WTC11 (cell line): ENCODE results near the gene CLDN22. TPM values are rescaled to one million over a fixed set of nuclear protein-coding genes. Genes with fewer than 3 reads are reported as not detected.

Experiments
- ATAC-seq: fragments of 200-7000 bp; cut with Tn5 transposase; 2 replicates; pipeline ENCODE4 v1.10.0; 2021; ENCODE audit warnings: mild to moderate bottlenecking, moderate library complexity
- CTCF ChIA-PET: fragments of 300-600 bp; sonication (Branson Sonifier 250); formaldehyde crosslinking; loops from one replicate; lab custom pipeline; 2021; ENCODE audit warnings: antibody characterized with exemption; lab: Charles Lee
- POLR2A ChIA-PET: fragments of 350-600 bp; sonication (Branson Sonifier 250); formaldehyde crosslinking; loops from one replicate; lab custom pipeline; 2021; ENCODE audit warnings: antibody characterized with exemption; lab: Charles Lee
- DNase-seq: peaks from one replicate; pipeline ENCODE4 v3.0.0; 2021; ENCODE audit warnings: low spot score
- H3K27ac Mint-ChIP-seq: 2 replicates; pipeline ENCODE4 v1.8.0; 2021; ENCODE audit warnings: mixed read lengths
- H3K27me3 Mint-ChIP-seq: 2 replicates; pipeline ENCODE4 v1.8.0; 2021; ENCODE audit warnings: low read depth, mild to moderate bottlenecking, moderate library complexity, mixed read lengths
- H3K36me3 Mint-ChIP-seq: 2 replicates; pipeline ENCODE4 v1.8.0; 2021; ENCODE audit warnings: mixed read lengths
- H3K4me1 Mint-ChIP-seq: 2 replicates; pipeline ENCODE4 v1.8.0; 2022; ENCODE audit warnings: mixed read lengths
- H3K4me3 Mint-ChIP-seq: 2 replicates; pipeline ENCODE4 v1.8.0; 2021; ENCODE audit warnings: mild to moderate bottlenecking, moderate library complexity, mixed read lengths
- H3K9me3 Mint-ChIP-seq: 2 replicates; pipeline ENCODE4 v1.8.0; 2021; ENCODE audit warnings: mixed read lengths
- ATF2 ChIP-seq: sonication (generic); formaldehyde crosslinking; IDR thresholded peaks from 2 replicates; pipeline ENCODE4 v1.8.1; 2022; ENCODE audit warnings: low read depth, missing genetic modification reagents, borderline replicate concordance
- ATF3 ChIP-seq: sonication (generic); formaldehyde crosslinking; conservative IDR thresholded peaks from 2 replicates; pipeline ENCODE4 v1.8.1; 2022; ENCODE audit warnings: mild to moderate bottlenecking, missing genetic modification reagents
- CREB1 ChIP-seq: sonication (generic); formaldehyde crosslinking; IDR thresholded peaks from 2 replicates; pipeline ENCODE4 v1.8.0; 2023; ENCODE audit warnings: mild to moderate bottlenecking, missing genetic modification reagents
- E2F1 ChIP-seq: sonication (generic); formaldehyde crosslinking; IDR thresholded peaks from 2 replicates; pipeline ENCODE4 v1.8.0; 2022; ENCODE audit warnings: mild to moderate bottlenecking, missing genetic modification reagents
- HMGXB4 ChIP-seq: sonication (generic); formaldehyde crosslinking; IDR thresholded peaks from 2 replicates; pipeline ENCODE4 v1.8.1; 2023; ENCODE audit warnings: mild to moderate bottlenecking, moderate library complexity, missing genetic modification reagents
- MAX ChIP-seq: sonication (generic); formaldehyde crosslinking; IDR thresholded peaks from 2 replicates; pipeline ENCODE4 v1.8.0; 2022; ENCODE audit warnings: mild to moderate bottlenecking, missing genetic modification reagents
- OVOL2 ChIP-seq: fragments of 250-450 bp; sonication (Bioruptor Pico); IDR thresholded peaks from 2 replicates; pipeline ENCODE4 v1.9.0; 2021; ENCODE audit warnings: mild to moderate bottlenecking, borderline replicate concordance
- PRDM15 ChIP-seq: sonication (generic); formaldehyde crosslinking; IDR thresholded peaks from 2 replicates; pipeline ENCODE4 v1.8.0; 2022; ENCODE audit warnings: missing genetic modification reagents
- SOX15 ChIP-seq: fragments of 250-450 bp; sonication (Bioruptor Pico); IDR thresholded peaks from 2 replicates; pipeline ENCODE4 v1.9.0; 2021; ENCODE audit warnings: mild to moderate bottlenecking
- SP1 ChIP-seq: sonication (generic); formaldehyde crosslinking; conservative IDR thresholded peaks from 2 replicates; pipeline ENCODE4 v1.8.1; 2022; ENCODE audit warnings: missing genetic modification reagents
- STAT6 ChIP-seq: sonication (generic); formaldehyde crosslinking; conservative IDR thresholded peaks from 2 replicates; pipeline ENCODE4 v1.8.1; 2023; ENCODE audit warnings: mild to moderate bottlenecking, low read depth, missing genetic modification reagents, moderate library complexity
- TCF7 ChIP-seq: sonication (generic); formaldehyde crosslinking; IDR thresholded peaks from 2 replicates; pipeline ENCODE4 v1.8.0; 2022; ENCODE audit warnings: mild to moderate bottlenecking, low read depth, missing genetic modification reagents, moderate library complexity
- TEAD4 ChIP-seq: sonication (generic); formaldehyde crosslinking; IDR thresholded peaks from 2 replicates; pipeline ENCODE4 v1.8.0; 2022; ENCODE audit warnings: mild to moderate bottlenecking, missing genetic modification reagents
- TP53 ChIP-seq: sonication (generic); formaldehyde crosslinking; IDR thresholded peaks from 2 replicates; pipeline ENCODE4 v1.8.1; 2023; ENCODE audit warnings: mild to moderate bottlenecking, missing genetic modification reagents
- USF1 ChIP-seq: sonication (generic); formaldehyde crosslinking; IDR thresholded peaks from 2 replicates; pipeline ENCODE4 v1.8.0; 2022; ENCODE audit warnings: mild to moderate bottlenecking, missing genetic modification reagents
- ZNF425 ChIP-seq: fragments of 250-450 bp; sonication (Bioruptor Pico); conservative IDR thresholded peaks from 2 replicates; pipeline ENCODE4 v1.9.0; 2021; ENCODE audit warnings: mild to moderate bottlenecking
- ZNF532 ChIP-seq: fragments of 250-450 bp; sonication (Bioruptor Pico); IDR thresholded peaks from 2 replicates; pipeline ENCODE4 v1.9.0; 2021; ENCODE audit warnings: mild to moderate bottlenecking, borderline replicate concordance
- ZNF671 ChIP-seq: fragments of 250-450 bp; sonication (Bioruptor Pico); IDR thresholded peaks from 2 replicates; pipeline ENCODE4 v1.8.0; 2021; ENCODE audit warnings: mild to moderate bottlenecking
- total RNA-seq: library from RNA; stranded (reverse); gene quantifications from 3 replicates; pipeline ENCODE4 v1.2.3, GENCODE V29; 2021

The CLDN22 gene
- total RNA-seq, 1 experiment from 2014 or later = not detected

GRCh38 chr4:183297675-183298074 is 22.4 kb downstream of the CLDN22 start:
- Mint-ChIP-seq H3K9me3 (no peaks in the 10 kb centered on the region), H3K27ac (no peak overlapping the region), H3K27me3 (no peaks in the 10 kb centered on the region), H3K4me1 (no peaks in the 10 kb centered on the region), H3K36me3 (peaks cover 49% of the 10 kb centered on the region), H3K4me3 (no peak overlapping the region)
- ChIA-PET CTCF (no interaction called here), POLR2A (interaction anchor here (0.5 kb wide), 1 partner anchor 161 kb away, joined by 5 read pairs; no protein-coding TSS in a partner anchor)
- DNase-seq (no peak), ATAC-seq (no peak)
- TF ChIP-seq E2F1 (CRISPR knock-in tag) (no peak), CREB1 (CRISPR knock-in tag) (no peak), TCF7 (CRISPR knock-in tag) (no peak), SOX15 (CRISPR knock-in tag) (no peak), ZNF425 (CRISPR knock-in tag) (no peak), PRDM15 (no peak), USF1 (CRISPR knock-in tag) (no peak), TP53 (CRISPR knock-in tag) (no peak), ZNF671 (CRISPR knock-in tag) (no peak), STAT6 (no peak), OVOL2 (CRISPR knock-in tag) (no peak), SP1 (CRISPR knock-in tag) (no peak), MAX (CRISPR knock-in tag) (no peak), TEAD4 (CRISPR knock-in tag) (no peak), ATF2 (no peak), ATF3 (CRISPR knock-in tag) (no peak), HMGXB4 (CRISPR knock-in tag) (no peak), ZNF532 (CRISPR knock-in tag) (no peak)
- TF ChIP-seq, all 79 proteins: peak for 0
